Esophagus muscularis mucosa (tissue), 4 donors: ENCODE results near the gene PRLH. TPM values are rescaled to one million over a fixed set of nuclear protein-coding genes. Genes with fewer than 3 reads are reported as not detected.
A peak's percentile ranks its signal among the peaks of the same experiment; 100 is the strongest.
"Not testable (repeated sequence)": the region's sequence is repeated elsewhere in the genome, so short reads cannot be mapped to it uniquely, and the experiment has no call there.

Source experiments
- DNase-seq: peaks from one replicate; pipeline ENCODE4 v3.0.0-alpha.2; 2017; ENCODE audit errors: extremely low spot score
- H3K27ac ChIP-seq, 4 donors: fragments of 200-600 bp; sonication (generic); replicated peaks in 1 of 4; 1 replicate in 3 of 4; 2 replicates in 1 of 4; pipeline ENCODE4 v1.5.1; 2016 to 2019; ENCODE audit warnings: mild to moderate bottlenecking in 1 of 4
- H3K27me3 ChIP-seq, 4 donors: fragments of 200-600 bp; sonication (generic); one replicate each; pipeline versions ENCODE4 v1.5.1 to v1.6.0; 2016 to 2019
- H3K36me3 ChIP-seq, 4 donors: fragments of 200-600 bp; sonication (generic); one replicate each; pipeline ENCODE4 v1.5.1; 2016 to 2019
- H3K4me1 ChIP-seq, 4 donors: fragments of 200-600 bp; sonication (generic); one replicate each; pipeline ENCODE4 v1.5.1; 2016 to 2019
- H3K4me3 ChIP-seq, 4 donors: fragments of 200-600 bp; sonication (generic); 1 replicate in 2 of 4; 2 replicates in 2 of 4; pipeline ENCODE4 v1.5.1; 2016 to 2019; ENCODE audit warnings: mild to moderate bottlenecking in 4 of 4, moderate library complexity in 1 of 4
- H3K9me3 ChIP-seq, 4 donors: fragments of 200-600 bp; sonication (generic); 1 replicate in 3 of 4; 2 replicates in 1 of 4; pipeline ENCODE4 v1.5.1; 2016 to 2019
- CTCF ChIP-seq, 3 experiments: fragments of 200-600 bp in 2 of 3; fragments of 450-650 bp in 1 of 3; sonication (generic) in 2 of 3; IDR thresholded peaks; one replicate each; pipeline ENCODE4 v1.5.1; 2017 to 2019; ENCODE audit warnings: antibody characterized with exemption in 3 of 3, mild to moderate bottlenecking in 2 of 3, moderate library complexity in 1 of 3
- EP300 ChIP-seq: sonication (generic); formaldehyde crosslinking; IDR thresholded peaks from one replicate; pipeline ENCODE4 v1.6.1; 2017; ENCODE audit warnings: antibody characterized with exemption
- POLR2A ChIP-seq: fragments of 450-650 bp; IDR thresholded peaks from one replicate; pipeline ENCODE4 v1.6.1; 2017; ENCODE audit warnings: antibody characterized with exemption, moderate library complexity, mild to moderate bottlenecking, low read depth
- POLR2AphosphoS5 ChIP-seq, 2 donors: sonication (generic); formaldehyde crosslinking; IDR thresholded peaks; one replicate each; pipeline ENCODE4 v1.6.1; 2017; ENCODE audit warnings: antibody characterized with exemption in 2 of 2
- WGBS: methylation state at CpG from one replicate; pipeline ENCODE4 v1.1.5; 2018; 5-methylcytosine and 5-hydroxymethylcytosine counted together
- intact Hi-C: fragments of 100-400 bp; cut with DNase I; formaldehyde crosslinking; loops from one replicate; pipeline ENCODE4 v1.15.1; 2023
- total RNA-seq, 4 donors: library from RNA; depleted of rRNA; stranded (reverse); fragments of >200 nt; gene quantifications; one replicate each; pipeline versions ENCODE4 v1.1.0 to v1.2.1, GENCODE V29; 2016

PRLH gene
- total RNA-seq, 4 donors from 2014 or later: not detected

- Histone ChIP-seq H3K4me1 (peaks cover 27 to 36% (median 30%) of the 10 kb centered on the region in 4 donors), H3K27ac (peak overlapping the region in 1 of 4 donors; percentile 33), H3K27me3 (no peaks in the 10 kb centered on the region), H3K4me3 (no peak overlapping the region), H3K9me3 (no peaks in the 10 kb centered on the region), H3K36me3 (no peaks in the 10 kb centered on the region)
- intact Hi-C loops: no loop called here
- no peak for DNase-seq
- TF ChIP-seq CTCF (IDR thresholded peaks at IDR 0.05): no peak
- TF ChIP-seq POLR2AphosphoS5 (IDR thresholded peaks at IDR 0.05): no peak
- TF ChIP-seq POLR2A: no peak
- no peak for TF ChIP-seq EP300
- WGBS: 82% methylated on average over 11 of the region's 11 CpGs
These were observed 38.0 kb downstream of the PRLH start for GRCh38 chr2:237604391-237604790.

- no peaks in the 10 kb centered on the region for H3K36me3 ChIP-seq
- intact Hi-C loops: no loop called here
- H3K27me3 ChIP-seq: no peaks in the 10 kb centered on the region
- H3K9me3 ChIP-seq: no peaks in the 10 kb centered on the region
- H3K27ac ChIP-seq: no peak overlapping the region
- TF ChIP-seq POLR2AphosphoS5 (IDR thresholded peaks at IDR 0.05): no peak
- no peak for TF ChIP-seq EP300
- no peak for TF ChIP-seq POLR2A
- TF ChIP-seq CTCF (IDR thresholded peaks at IDR 0.05): peak; percentile 17 to 41 (median 24)
- WGBS: 88% methylated on average over 9 of the region's 9 CpGs
- no peak overlapping the region for H3K4me3 ChIP-seq
- DNase-seq: no peak
- H3K4me1 ChIP-seq: peaks cover 22 to 31% (median 24%) of the 10 kb centered on the region in 4 donors
These were observed 38.6 kb downstream of the PRLH start for GRCh38 chr2:237604960-237605359.

- intact Hi-C loops, H3K4me3 ChIP-seq, H3K27ac ChIP-seq, H3K27me3 ChIP-seq, DNase-seq, H3K36me3 ChIP-seq, H3K9me3 ChIP-seq: not testable (repeated sequence)
- H3K4me1 ChIP-seq: peaks cover 11 to 18% (median 12%) of the 10 kb centered on the region in 4 donors
- 95% methylated on average over 3 of the region's 4 CpGs for WGBS
These were observed 40.1 kb downstream of the PRLH start for GRCh38 chr2:237606522-237606921.

- Histone ChIP-seq H3K27me3 (no peaks in the 10 kb centered on the region), H3K36me3 (no peaks in the 10 kb centered on the region), H3K27ac (no peak overlapping the region), H3K9me3 (no peaks in the 10 kb centered on the region), H3K4me3 (no peak overlapping the region), H3K4me1 (peaks cover 35 to 43% (median 39%) of the 10 kb centered on the region in 4 donors)
- no peak for TF ChIP-seq CTCF (IDR thresholded peaks at IDR 0.05)
- TF ChIP-seq EP300: no peak
- no peak for TF ChIP-seq POLR2A
- TF ChIP-seq POLR2AphosphoS5 (IDR thresholded peaks at IDR 0.05): no peak
- DNase-seq: no peak
- 91% methylated on average over 7 of the region's 10 CpGs for WGBS
- intact Hi-C loops: loop anchor here (10.0 kb wide), 1 partner anchor 52 kb away; no protein-coding TSS in a partner anchor
These were observed 46.4 kb downstream of the PRLH start for GRCh38 chr2:237612527-237613357.

GRCh38 chr2:237613679-237614078 lies 47.3 kb downstream of the PRLH start:
- intact Hi-C loops: loop anchor here (10.0 kb wide), 1 partner anchor 51 kb away; no protein-coding TSS in a partner anchor
- Histone ChIP-seq H3K4me3 (no peak overlapping the region), H3K36me3 (no peaks in the 10 kb centered on the region), H3K27ac (no peak overlapping the region), H3K9me3 (no peaks in the 10 kb centered on the region), H3K27me3 (no peaks in the 10 kb centered on the region), H3K4me1 (peaks cover 36 to 53% (median 48%) of the 10 kb centered on the region in 4 donors)
- TF ChIP-seq POLR2AphosphoS5 (IDR thresholded peaks at IDR 0.05): no peak
- TF ChIP-seq POLR2A: no peak
- TF ChIP-seq EP300: no peak
- TF ChIP-seq CTCF (IDR thresholded peaks at IDR 0.05): no peak
- DNase-seq: no peak
